SK-N-SH (cell line): ENCODE measurements around the gene SLC13A4. TPM values are rescaled to one million over a fixed set of nuclear protein-coding genes. Genes with fewer than 3 reads are reported as not detected.

ENCODE experiments used
- CTCF ChIA-PET: fragments of 300-600, 350-600 bp; formaldehyde crosslinking; extraction: SDS; loops from one replicate; lab custom pipeline; 2021; lab: Yijun Ruan, JAX
- POLR2A ChIA-PET: fragments of 350-600 bp; sonication (Branson Sonifier 250); formaldehyde crosslinking; extraction: SDS; loops from one replicate; lab custom pipeline; 2020; ENCODE audit warnings: antibody characterized with exemption, inconsistent platforms; lab: Yijun Ruan, JAX
- DNase-seq: peaks from one replicate; pipeline ENCODE4 v3.0.0; 2012
- H2AFZ ChIP-seq: fragments of 200-600 bp; sonication (generic); 2 replicates; pipeline ENCODE4 v1.8.1; 2016; ENCODE audit warnings: antibody characterized with exemption, mild to moderate bottlenecking, low read depth
- H3F3A ChIP-seq: fragments of 200-600 bp; sonication (generic); replicated peaks from 2 replicates; pipeline ENCODE3; 2016; ENCODE audit warnings: antibody characterized with exemption, mild to moderate bottlenecking; ENCODE audit not compliant: insufficient read depth
- H3K27ac ChIP-seq, 2 experiments: fragments of 200-500 bp in 1 of 2; fragments of 200-600 bp in 1 of 2; sonication (Bioruptor generic) in 1 of 2; sonication (generic), shearing (Covaris generic) in 1 of 2; 2 replicates each; pipeline versions ENCODE4 v1.5.1 to v1.6.1; 2014 to 2016; ENCODE audit warnings: low read depth in 2 of 2, inconsistent platforms in 1 of 2, low read length in 1 of 2, mild to moderate bottlenecking in 1 of 2, mixed read lengths in 1 of 2
- H3K27me3 ChIP-seq: fragments of 200-600 bp; sonication (generic), shearing (Covaris generic); 2 replicates; pipeline ENCODE4 v1.6.1; 2016; ENCODE audit warnings: mixed run types; ENCODE audit not compliant: insufficient read depth
- H3K36me3 ChIP-seq, 2 experiments: fragments of 200-500 bp in 1 of 2; fragments of 200-600 bp in 1 of 2; sonication (Bioruptor generic) in 1 of 2; sonication (generic) in 1 of 2; replicated peaks in 1 of 2; 2 replicates each; pipeline versions ENCODE3 to v1.5.1; 2014 to 2016; ENCODE audit warnings: low read length in 1 of 2, mild to moderate bottlenecking in 1 of 2; ENCODE audit not compliant: insufficient read depth in 2 of 2, control insufficient read depth in 1 of 2
- H3K4me1 ChIP-seq, 2 experiments: fragments of 200-500 bp in 1 of 2; fragments of 200-600 bp in 1 of 2; sonication (Bioruptor generic) in 1 of 2; sonication (generic), shearing (Covaris generic) in 1 of 2; 2 replicates each; pipeline versions ENCODE4 v1.5.1 to v1.6.1; 2014 to 2016; ENCODE audit warnings: low read depth in 1 of 2, low read length in 1 of 2, mixed run types in 1 of 2; ENCODE audit not compliant: insufficient read depth in 2 of 2, control insufficient read depth in 1 of 2
- H3K4me2 ChIP-seq: fragments of 200-600 bp; sonication (generic), shearing (Covaris generic); 2 replicates; pipeline ENCODE4 v1.6.1; 2017; ENCODE audit warnings: mixed run types
- H3K4me3 ChIP-seq, 2 experiments: fragments of 200-500 bp in 1 of 2; fragments of 200-600 bp in 1 of 2; sonication (Bioruptor generic) in 1 of 2; sonication (generic), shearing (Covaris generic) in 1 of 2; 2 replicates each; pipeline versions ENCODE4 v1.5.1 to v1.8.1; 2014 to 2016; ENCODE audit warnings: low read depth in 2 of 2, inconsistent platforms in 1 of 2, low read length in 1 of 2, mild to moderate bottlenecking in 1 of 2, mixed read lengths in 1 of 2, moderate library complexity in 1 of 2
- H3K79me2 ChIP-seq: fragments of 200-600 bp; sonication (generic); 2 replicates; pipeline ENCODE4 v1.8.1; 2017; ENCODE audit warnings: mild to moderate bottlenecking; ENCODE audit not compliant: insufficient read depth
- H3K9ac ChIP-seq: fragments of 200-600 bp; sonication (generic); 2 replicates; pipeline ENCODE4 v1.6.1; 2017; ENCODE audit warnings: mixed run types
- H3K9me2 ChIP-seq: fragments of 200-600 bp; sonication (generic); 2 replicates; pipeline ENCODE4 v1.6.1; 2017; ENCODE audit warnings: mixed run types
- H3K9me3 ChIP-seq: fragments of 200-600 bp; sonication (generic); 2 replicates; pipeline ENCODE4 v1.6.1; 2017; ENCODE audit warnings: mixed run types, mild to moderate bottlenecking, moderate library complexity
- H4K20me1 ChIP-seq: fragments of 200-600 bp; sonication (generic); 2 replicates; pipeline ENCODE4 v1.6.1; 2017; ENCODE audit warnings: mild to moderate bottlenecking, mixed run types; ENCODE audit not compliant: insufficient read depth
- ELF1 ChIP-seq: IDR thresholded peaks from 2 replicates; pipeline ENCODE4 v1.4.0; 2012
- FOXJ3 ChIP-seq: sonication (generic); formaldehyde crosslinking; IDR thresholded peaks from 2 replicates; pipeline ENCODE4 v1.5.1; 2020; ENCODE audit warnings: mild to moderate bottlenecking, missing genetic modification reagents
- GATA2 ChIP-seq: sonication (generic); formaldehyde crosslinking; IDR thresholded peaks from 2 replicates; pipeline ENCODE4 v1.5.0; 2020; ENCODE audit warnings: mild to moderate bottlenecking, missing genetic modification reagents
- JUND ChIP-seq: IDR thresholded peaks from 2 replicates; pipeline ENCODE4 v1.4.0; 2012
- MAX ChIP-seq: IDR thresholded peaks from 2 replicates; pipeline ENCODE4 v1.4.0; 2012; ENCODE audit warnings: low read depth
- MXI1 ChIP-seq: IDR thresholded peaks from 2 replicates; pipeline ENCODE4 v1.6.1; 2012; ENCODE audit warnings: mild to moderate bottlenecking, low read depth, low read length, improper control_type of control experiment
- NRF1 ChIP-seq: IDR thresholded peaks from 2 replicates; pipeline ENCODE4 v1.6.1; 2012; ENCODE audit warnings: low read depth, mild to moderate bottlenecking, low read length
- POLR2AphosphoS5 ChIP-seq: IDR thresholded peaks from 2 replicates; pipeline ENCODE4 v1.6.1; 2012; ENCODE audit warnings: low read depth, low read length
- RAD21 ChIP-seq: IDR thresholded peaks from 2 replicates; pipeline ENCODE4 v1.6.1; 2012; ENCODE audit warnings: mild to moderate bottlenecking, low read length
- RXRA ChIP-seq: IDR thresholded peaks from 2 replicates; pipeline ENCODE4 v1.4.0; 2012; ENCODE audit warnings: low read depth, mild to moderate bottlenecking, borderline replicate concordance
- TAF1 ChIP-seq: IDR thresholded peaks from 2 replicates; pipeline ENCODE4 v1.6.1; 2012; ENCODE audit warnings: low read depth, mild to moderate bottlenecking, low read length, moderate library complexity, borderline replicate concordance
- TCF12 ChIP-seq: IDR thresholded peaks from 2 replicates; pipeline ENCODE4 v1.4.0; 2012
- TEAD4 ChIP-seq: IDR thresholded peaks from 2 replicates; pipeline ENCODE4 v1.4.0; 2012; ENCODE audit warnings: mild to moderate bottlenecking, borderline replicate concordance; ENCODE audit not compliant: insufficient read depth
- USF1 ChIP-seq: IDR thresholded peaks from 2 replicates; pipeline ENCODE4 v1.4.0; 2012; ENCODE audit warnings: low read depth, borderline replicate concordance
- YY1 ChIP-seq: IDR thresholded peaks from 2 replicates; pipeline ENCODE4 v1.4.0; 2012; ENCODE audit warnings: low read depth, mild to moderate bottlenecking
- WGBS: methylation state at CpG from one replicate; pipeline ENCODE4 v1.1.6; 2017; ENCODE audit warnings: low lambda C conversion rate; 5-methylcytosine and 5-hydroxymethylcytosine counted together
- polyA plus RNA-seq, 3 experiments: library from polyadenylated mRNA; depleted of rRNA; stranded (reverse); fragments of >200 nt; gene quantifications; 2 replicates each; pipeline ENCODE4 v1.2.3, GENCODE V29; 2012
- TF ChIP-seq, protein P1 (sequence below): IDR thresholded peaks from 2 replicates; pipeline ENCODE4 v1.4.0; 2012; ENCODE audit warnings: low read depth, borderline replicate concordance
- TF ChIP-seq, protein P2 (sequence below): IDR thresholded peaks from 2 replicates; pipeline ENCODE4 v1.6.1; 2012; ENCODE audit warnings: mild to moderate bottlenecking, low read depth, low read length, moderate library complexity
- TF ChIP-seq, protein P3 (sequence below): fragments of 150-350 bp; IDR thresholded peaks from 2 replicates; pipeline ENCODE4 v1.6.1; 2017; ENCODE audit warnings: antibody characterized with exemption, low read length, low read depth, borderline replicate concordance
- TF ChIP-seq, protein P4 (sequence below): fragments of 200-600 bp; sonication (generic); IDR thresholded peaks from 2 replicates; pipeline ENCODE4 v1.6.1; 2017; ENCODE audit warnings: antibody characterized with exemption, mild to moderate bottlenecking, moderate library complexity

SLC13A4 gene
- polyA plus RNA-seq, 1 of the 3 experiments (the other 2 are of a cell fraction) = 0.30 TPM

DNA sequence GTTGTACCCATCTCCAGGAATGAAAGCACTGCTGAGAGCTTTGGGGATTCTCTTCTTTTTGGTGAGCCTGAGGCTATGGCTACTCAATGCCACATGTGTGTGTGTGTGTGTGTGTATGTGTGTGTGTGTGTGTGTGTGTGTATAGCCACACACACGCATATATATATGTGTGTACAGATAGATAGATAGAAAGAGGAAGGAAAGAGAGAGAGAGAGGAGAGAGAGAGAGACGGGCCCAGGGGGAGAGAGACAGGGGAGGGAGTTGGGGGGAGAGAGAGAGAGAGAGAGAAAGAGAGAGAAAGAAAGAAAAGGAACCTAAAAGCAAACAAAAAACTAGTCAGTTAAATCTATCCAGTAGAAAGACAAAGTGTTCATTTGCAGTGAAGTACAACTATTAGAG lies 8.3 kb downstream of the SLC13A4 start:
- Histone ChIP-seq H3K79me2 (no peaks in the 10 kb centered on the region), H3K27ac (no peak overlapping the region), H3K4me1 (peaks cover 16% of the 10 kb centered on the region in 2 experiments), H3K4me2 (no peak overlapping the region), H3K9me2 (no peaks in the 10 kb centered on the region), H2AFZ (no peak overlapping the region), H3K9me3 (no peaks in the 10 kb centered on the region), H3F3A (peaks cover 23% of the 10 kb centered on the region), H3K27me3 (no peaks in the 10 kb centered on the region), H3K36me3 (no peaks in the 10 kb centered on the region), H4K20me1 (no peaks in the 10 kb centered on the region), H3K4me3 (no peak overlapping the region), H3K9ac (no peak overlapping the region)
- DNase-seq = no peak
- TF ChIP-seq RAD21 = no peak
- TF ChIP-seq TAF1 = no peak
- no peak for TF ChIP-seq MXI1
- TF ChIP-seq USF1 = no peak
- TF ChIP-seq TEAD4 = no peak
- TF ChIP-seq NRF1 = no peak
- no peak for TF ChIP-seq YY1
- TF ChIP-seq TCF12 = no peak
- TF ChIP-seq, protein P1, sequence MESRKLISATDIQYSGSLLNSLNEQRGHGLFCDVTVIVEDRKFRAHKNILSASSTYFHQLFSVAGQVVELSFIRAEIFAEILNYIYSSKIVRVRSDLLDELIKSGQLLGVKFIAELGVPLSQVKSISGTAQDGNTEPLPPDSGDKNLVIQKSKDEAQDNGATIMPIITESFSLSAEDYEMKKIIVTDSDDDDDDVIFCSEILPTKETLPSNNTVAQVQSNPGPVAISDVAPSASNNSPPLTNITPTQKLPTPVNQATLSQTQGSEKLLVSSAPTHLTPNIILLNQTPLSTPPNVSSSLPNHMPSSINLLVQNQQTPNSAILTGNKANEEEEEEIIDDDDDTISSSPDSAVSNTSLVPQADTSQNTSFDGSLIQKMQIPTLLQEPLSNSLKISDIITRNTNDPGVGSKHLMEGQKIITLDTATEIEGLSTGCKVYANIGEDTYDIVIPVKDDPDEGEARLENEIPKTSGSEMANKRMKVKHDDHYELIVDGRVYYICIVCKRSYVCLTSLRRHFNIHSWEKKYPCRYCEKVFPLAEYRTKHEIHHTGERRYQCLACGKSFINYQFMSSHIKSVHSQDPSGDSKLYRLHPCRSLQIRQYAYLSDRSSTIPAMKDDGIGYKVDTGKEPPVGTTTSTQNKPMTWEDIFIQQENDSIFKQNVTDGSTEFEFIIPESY = no peak
- TF ChIP-seq GATA2 (CRISPR knock-in tag) = no peak
- TF ChIP-seq, protein P2, sequence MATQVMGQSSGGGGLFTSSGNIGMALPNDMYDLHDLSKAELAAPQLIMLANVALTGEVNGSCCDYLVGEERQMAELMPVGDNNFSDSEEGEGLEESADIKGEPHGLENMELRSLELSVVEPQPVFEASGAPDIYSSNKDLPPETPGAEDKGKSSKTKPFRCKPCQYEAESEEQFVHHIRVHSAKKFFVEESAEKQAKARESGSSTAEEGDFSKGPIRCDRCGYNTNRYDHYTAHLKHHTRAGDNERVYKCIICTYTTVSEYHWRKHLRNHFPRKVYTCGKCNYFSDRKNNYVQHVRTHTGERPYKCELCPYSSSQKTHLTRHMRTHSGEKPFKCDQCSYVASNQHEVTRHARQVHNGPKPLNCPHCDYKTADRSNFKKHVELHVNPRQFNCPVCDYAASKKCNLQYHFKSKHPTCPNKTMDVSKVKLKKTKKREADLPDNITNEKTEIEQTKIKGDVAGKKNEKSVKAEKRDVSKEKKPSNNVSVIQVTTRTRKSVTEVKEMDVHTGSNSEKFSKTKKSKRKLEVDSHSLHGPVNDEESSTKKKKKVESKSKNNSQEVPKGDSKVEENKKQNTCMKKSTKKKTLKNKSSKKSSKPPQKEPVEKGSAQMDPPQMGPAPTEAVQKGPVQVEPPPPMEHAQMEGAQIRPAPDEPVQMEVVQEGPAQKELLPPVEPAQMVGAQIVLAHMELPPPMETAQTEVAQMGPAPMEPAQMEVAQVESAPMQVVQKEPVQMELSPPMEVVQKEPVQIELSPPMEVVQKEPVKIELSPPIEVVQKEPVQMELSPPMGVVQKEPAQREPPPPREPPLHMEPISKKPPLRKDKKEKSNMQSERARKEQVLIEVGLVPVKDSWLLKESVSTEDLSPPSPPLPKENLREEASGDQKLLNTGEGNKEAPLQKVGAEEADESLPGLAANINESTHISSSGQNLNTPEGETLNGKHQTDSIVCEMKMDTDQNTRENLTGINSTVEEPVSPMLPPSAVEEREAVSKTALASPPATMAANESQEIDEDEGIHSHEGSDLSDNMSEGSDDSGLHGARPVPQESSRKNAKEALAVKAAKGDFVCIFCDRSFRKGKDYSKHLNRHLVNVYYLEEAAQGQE = no peak
- no peak for TF ChIP-seq MAX
- TF ChIP-seq, protein P3, sequence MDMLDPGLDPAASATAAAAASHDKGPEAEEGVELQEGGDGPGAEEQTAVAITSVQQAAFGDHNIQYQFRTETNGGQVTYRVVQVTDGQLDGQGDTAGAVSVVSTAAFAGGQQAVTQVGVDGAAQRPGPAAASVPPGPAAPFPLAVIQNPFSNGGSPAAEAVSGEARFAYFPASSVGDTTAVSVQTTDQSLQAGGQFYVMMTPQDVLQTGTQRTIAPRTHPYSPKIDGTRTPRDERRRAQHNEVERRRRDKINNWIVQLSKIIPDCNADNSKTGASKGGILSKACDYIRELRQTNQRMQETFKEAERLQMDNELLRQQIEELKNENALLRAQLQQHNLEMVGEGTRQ = no peak
- TF ChIP-seq RXRA = no peak
- TF ChIP-seq JUND = no peak
- TF ChIP-seq, protein P4, sequence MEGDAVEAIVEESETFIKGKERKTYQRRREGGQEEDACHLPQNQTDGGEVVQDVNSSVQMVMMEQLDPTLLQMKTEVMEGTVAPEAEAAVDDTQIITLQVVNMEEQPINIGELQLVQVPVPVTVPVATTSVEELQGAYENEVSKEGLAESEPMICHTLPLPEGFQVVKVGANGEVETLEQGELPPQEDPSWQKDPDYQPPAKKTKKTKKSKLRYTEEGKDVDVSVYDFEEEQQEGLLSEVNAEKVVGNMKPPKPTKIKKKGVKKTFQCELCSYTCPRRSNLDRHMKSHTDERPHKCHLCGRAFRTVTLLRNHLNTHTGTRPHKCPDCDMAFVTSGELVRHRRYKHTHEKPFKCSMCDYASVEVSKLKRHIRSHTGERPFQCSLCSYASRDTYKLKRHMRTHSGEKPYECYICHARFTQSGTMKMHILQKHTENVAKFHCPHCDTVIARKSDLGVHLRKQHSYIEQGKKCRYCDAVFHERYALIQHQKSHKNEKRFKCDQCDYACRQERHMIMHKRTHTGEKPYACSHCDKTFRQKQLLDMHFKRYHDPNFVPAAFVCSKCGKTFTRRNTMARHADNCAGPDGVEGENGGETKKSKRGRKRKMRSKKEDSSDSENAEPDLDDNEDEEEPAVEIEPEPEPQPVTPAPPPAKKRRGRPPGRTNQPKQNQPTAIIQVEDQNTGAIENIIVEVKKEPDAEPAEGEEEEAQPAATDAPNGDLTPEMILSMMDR = no peak
- TF ChIP-seq FOXJ3 (CRISPR knock-in tag) = no peak
- TF ChIP-seq POLR2AphosphoS5 = no peak
- no peak for TF ChIP-seq ELF1
- WGBS = 65% methylated on average over 2 of the region's 2 CpGs
- ChIA-PET POLR2A (no interaction called here), CTCF (interaction anchor here (0.9 to 11.2 kb wide), 6 partner anchors 9 to 46 kb away, joined by 3 to 153 read pairs (median 3); no protein-coding TSS in a partner anchor)
